Muscle layer of duodenum (tissue), 2 donors: ENCODE results near the gene TREH.
"Not testable (repeated sequence)": the region's sequence is repeated elsewhere in the genome, so short reads cannot be mapped to it uniquely, and the experiment has no call there.

Source experiments
- H3K27ac ChIP-seq: one replicate; pipeline ENCODE4 v1.7.0; 2013; ENCODE audit warnings: mild to moderate bottlenecking, low read length
- H3K27me3 ChIP-seq: one replicate; pipeline ENCODE4 v1.7.0; 2013; ENCODE audit warnings: low read depth, mild to moderate bottlenecking, control low read depth, low read length
- H3K36me3 ChIP-seq, 2 donors: one replicate each; pipeline ENCODE4 v1.7.0; 2013; ENCODE audit warnings: low read length in 2 of 2, control low read depth in 1 of 2, mild to moderate bottlenecking in 1 of 2; ENCODE audit not compliant: insufficient read depth in 2 of 2, control insufficient read depth in 1 of 2
- H3K4me1 ChIP-seq, 2 donors: one replicate each; pipeline ENCODE4 v1.7.0; 2013; ENCODE audit warnings: low read length in 2 of 2, mild to moderate bottlenecking in 2 of 2, control low read depth in 1 of 2, moderate library complexity in 1 of 2; ENCODE audit not compliant: insufficient read depth in 2 of 2, control insufficient read depth in 1 of 2
- H3K4me3 ChIP-seq, 2 donors: one replicate each; pipeline ENCODE4 v1.7.0; 2013; ENCODE audit warnings: low read length in 2 of 2, low read depth in 1 of 2, mild to moderate bottlenecking in 1 of 2
- H3K9me3 ChIP-seq, 2 donors: one replicate each; pipeline ENCODE4 v1.7.0; 2013; ENCODE audit warnings: low read length in 2 of 2, control low read depth in 1 of 2, mild to moderate bottlenecking in 1 of 2; ENCODE audit not compliant: control insufficient read depth in 1 of 2
- donor health status: healthy.

Gene TREH

DNA sequence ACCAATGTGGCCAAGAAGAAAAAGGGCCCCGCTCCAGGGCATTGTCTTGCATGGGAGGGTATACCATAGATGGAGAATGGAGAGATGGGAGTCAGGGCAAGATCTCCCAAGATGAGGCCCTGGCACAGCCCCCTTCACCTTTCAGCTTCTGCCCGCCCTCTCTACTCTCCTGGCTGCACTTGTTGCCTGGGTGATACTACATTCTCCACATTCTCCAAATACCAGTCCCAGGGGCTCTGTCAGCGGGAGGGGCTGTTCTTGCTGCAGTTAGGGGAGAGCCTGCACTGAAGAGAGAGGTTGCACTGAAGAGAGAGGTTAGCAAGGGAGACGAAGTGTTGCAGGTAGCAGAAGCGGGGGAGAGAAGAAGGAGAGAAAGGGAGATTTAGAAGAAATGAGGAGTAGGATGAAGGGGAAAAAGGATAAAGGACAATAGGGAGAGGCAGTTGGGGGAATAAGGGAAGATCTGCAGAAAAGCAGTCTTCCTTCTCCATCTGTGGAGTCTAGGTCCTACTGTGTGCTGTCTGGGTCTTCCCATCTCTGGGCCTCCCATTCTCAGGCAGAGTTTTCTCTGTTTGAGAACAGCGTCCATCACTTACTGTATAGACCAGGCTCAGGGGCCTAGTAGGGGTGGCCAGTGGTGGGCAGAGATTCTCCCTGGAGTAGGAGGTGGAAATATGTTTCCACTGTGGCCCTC, 64.0 kb downstream of the TREH start:
- no peaks in the 10 kb centered on the region for H3K9me3 ChIP-seq
- peaks cover 26 to 54% of the 10 kb centered on the region in 2 donors for H3K36me3 ChIP-seq
- H3K27me3 ChIP-seq, result no peaks in the 10 kb centered on the region
- H3K27ac ChIP-seq, result no peak overlapping the region
- H3K4me1 ChIP-seq, result peaks cover 18 to 66% of the 10 kb centered on the region in 2 donors
- H3K4me3 ChIP-seq, result no peak overlapping the region

DNA sequence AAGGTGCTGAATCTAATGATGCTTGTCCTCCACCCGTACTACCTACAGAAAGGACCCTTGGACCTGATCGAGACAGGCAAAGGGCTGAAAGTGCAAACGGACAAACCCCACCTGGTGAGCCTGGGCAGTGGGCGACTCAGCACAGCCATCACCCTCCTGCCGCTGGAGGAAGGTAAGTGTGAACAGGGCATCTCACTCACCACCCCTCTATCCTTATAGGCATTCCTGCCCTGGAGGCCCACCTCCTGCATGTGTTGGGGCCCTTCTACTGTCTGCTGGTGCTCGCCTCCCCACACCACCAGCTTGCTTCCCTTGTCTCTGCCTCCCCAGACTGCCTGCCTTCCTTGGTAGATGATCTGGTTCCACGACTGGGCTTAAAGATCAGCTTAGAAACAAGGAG, 64.9 kb downstream of the TREH start:
- no peaks in the 10 kb centered on the region for H3K27me3 ChIP-seq
- H3K27ac ChIP-seq, result no peak overlapping the region
- peaks cover 17 to 64% of the 10 kb centered on the region in 2 donors for H3K4me1 ChIP-seq
- peaks cover 26 to 47% of the 10 kb centered on the region in 2 donors for H3K36me3 ChIP-seq
- H3K9me3 ChIP-seq, result no peaks in the 10 kb centered on the region
- no peak overlapping the region for H3K4me3 ChIP-seq

DNA sequence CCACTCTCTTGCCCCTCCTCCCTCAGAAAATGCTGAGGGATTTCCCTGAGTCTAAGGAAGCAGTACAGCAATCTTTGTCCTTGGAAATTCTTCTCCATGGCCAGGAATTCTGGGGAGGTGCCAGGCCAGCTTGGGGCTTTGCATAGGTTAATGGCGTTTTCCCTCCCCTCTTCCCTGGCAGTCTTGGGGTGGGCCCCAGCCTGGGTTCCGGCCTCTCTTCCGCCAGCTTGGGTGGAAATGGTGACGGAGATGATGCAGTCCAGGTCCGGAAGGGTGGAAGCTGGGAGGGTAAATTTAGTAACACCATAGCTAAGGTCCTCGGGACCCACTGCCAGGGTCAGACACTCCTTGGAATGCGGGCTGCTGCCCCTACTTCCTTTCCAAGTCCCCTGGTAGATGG, 67.1 kb downstream of the TREH start:
- Histone ChIP-seq H3K27me3 (no peaks in the 10 kb centered on the region), H3K9me3 (no peaks in the 10 kb centered on the region), H3K27ac (peak overlapping the region; percentile 24), H3K4me1 (peaks cover 3 to 47% of the 10 kb centered on the region in 2 donors), H3K36me3 (peaks cover 26 to 36% of the 10 kb centered on the region in 2 donors), H3K4me3 (no peak overlapping the region)

DNA sequence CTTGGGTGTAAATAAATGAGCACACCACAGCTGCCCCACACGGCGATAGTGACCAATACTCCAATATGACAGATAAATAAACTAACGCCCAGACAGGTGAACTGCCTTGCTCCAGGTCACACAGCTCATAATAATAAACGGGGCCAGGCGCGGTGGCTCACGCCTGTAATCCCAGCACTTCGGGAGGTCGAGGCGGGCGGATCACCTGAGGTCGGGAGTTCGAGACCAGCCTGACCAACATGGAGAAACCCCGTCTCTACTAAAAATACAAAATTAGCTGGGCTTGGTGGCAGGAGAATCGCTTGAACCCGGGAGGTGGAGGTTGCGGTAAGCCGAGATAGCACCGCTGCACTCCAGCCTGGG, 68.0 kb downstream of the TREH start:
- Histone ChIP-seq H3K36me3 (peaks cover 25 to 31% of the 10 kb centered on the region in 2 donors), H3K4me1 (peaks cover 8 to 51% of the 10 kb centered on the region in 2 donors), H3K4me3 (peak overlapping the region; percentile 42 to 60)
- not testable (repeated sequence) for H3K27ac ChIP-seq, H3K9me3 ChIP-seq, H3K27me3 ChIP-seq

DNA sequence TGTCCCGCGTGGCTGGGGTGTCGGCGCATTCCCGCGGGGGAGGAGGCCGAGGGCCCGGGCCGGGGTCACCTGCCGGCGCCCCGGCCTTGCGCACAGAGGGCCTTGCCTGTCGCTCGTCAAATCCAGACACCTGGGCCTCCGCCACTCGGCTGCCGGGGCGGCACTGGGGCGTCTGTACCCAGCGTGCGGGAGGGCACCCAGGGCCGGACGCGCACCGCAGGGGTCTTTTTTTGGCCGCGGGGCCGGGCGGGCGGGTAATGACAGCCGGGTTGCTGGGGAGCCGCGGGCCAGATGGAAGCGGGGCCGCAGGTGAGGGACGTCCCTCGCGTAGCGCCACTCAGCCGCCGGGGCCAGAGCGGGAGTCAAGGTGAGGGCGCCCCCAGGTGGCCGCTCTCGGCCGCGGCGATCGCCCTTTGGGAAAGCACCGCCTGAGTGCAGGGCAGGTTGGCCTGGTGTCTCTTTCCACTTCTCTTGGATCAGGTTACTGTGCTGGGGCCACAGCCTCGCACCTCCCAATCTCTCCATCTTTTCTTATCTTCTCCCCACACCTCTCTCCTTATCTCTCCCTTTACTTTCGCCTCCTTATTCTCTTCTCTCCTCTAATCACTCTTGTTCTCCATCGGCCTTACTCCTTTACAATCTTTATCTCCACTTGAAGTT, 68.5 kb downstream of the TREH start:
- Histone ChIP-seq H3K36me3 (peaks cover 20 to 26% of the 10 kb centered on the region in 2 donors), H3K9me3 (no peaks in the 10 kb centered on the region), H3K27ac (no peak overlapping the region), H3K27me3 (no peaks in the 10 kb centered on the region), H3K4me3 (peak overlapping the region; percentile 56 to 60), H3K4me1 (peaks cover 11 to 51% of the 10 kb centered on the region in 2 donors)

DNA sequence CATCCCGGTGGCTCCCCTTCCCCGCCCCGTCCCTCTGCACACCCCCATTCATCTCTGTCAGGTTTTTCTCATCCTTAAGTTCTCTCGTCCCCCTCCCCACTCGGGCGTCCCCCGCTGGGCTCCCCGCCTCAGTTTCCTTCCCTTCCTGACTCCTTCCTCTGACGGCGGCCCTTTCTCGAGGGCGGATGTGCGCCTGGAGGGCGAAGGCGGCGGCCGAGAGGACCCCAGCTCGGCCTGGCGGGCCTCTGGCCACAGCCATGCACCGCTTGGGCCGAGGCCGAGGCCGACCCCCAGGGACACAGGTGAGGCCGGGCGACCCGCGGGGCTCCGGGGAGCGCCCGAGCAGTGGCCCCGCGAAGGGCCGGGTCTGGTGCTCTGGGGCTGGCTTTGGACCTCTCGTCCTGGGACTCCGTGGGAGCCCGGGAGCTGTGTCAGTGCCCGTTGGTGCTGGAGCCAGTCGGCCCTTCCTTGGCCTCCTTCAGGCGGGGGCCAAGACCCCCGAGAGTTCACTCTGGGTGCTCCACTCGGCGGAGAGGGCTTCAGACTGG, 69.2 kb downstream of the TREH start:
- H3K4me3 ChIP-seq, result peak overlapping the region; percentile 56 to 60
- H3K9me3 ChIP-seq, result no peaks in the 10 kb centered on the region
- H3K27me3 ChIP-seq, result no peaks in the 10 kb centered on the region
- peaks cover 14 to 20% of the 10 kb centered on the region in 2 donors for H3K36me3 ChIP-seq
- peak overlapping the region; percentile 45 for H3K27ac ChIP-seq
- peaks cover 11 to 48% of the 10 kb centered on the region in 2 donors for H3K4me1 ChIP-seq

DNA sequence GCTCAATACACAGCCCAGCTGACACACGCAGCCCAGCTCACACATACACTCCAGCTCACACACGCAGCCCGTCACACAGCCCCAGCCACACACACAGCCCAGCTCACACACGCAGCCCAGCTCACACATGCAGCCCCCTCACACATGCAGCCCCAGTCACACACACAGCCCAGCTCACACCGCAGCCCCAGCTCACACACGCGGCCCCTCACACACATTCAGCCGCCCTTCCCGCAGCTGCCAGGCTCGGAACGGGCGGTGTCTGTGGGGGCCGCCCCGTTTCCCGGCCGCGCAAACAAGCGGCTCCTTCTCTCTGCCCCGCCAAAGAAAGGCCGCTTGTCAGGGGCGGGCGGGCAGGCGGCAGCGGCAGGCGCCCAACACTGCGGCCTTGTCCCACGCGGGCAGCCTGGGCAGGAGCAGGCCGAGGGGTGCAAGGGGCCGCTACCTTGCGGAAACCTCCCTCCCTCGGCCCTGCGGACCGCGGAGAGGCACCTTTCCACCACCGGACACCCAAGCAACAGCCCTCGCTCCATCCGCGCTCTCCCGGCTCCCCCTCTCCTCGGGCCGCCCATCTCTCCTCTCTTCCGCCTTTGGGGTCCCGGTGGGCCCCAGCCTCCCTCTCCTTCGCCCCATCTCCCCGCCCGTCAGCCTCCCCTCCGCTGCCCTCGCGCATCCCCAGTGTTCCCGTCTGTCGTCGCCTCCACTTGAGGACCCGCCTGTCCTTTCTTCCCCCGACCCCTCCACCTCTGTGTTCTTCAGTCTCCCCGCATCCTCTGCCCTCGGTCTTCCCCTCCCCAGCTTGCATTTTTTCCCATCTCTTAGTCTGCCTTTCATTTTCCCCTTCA, 69.8 kb downstream of the TREH start:
- Histone ChIP-seq H3K4me3 (peak overlapping the region; percentile 56 to 60), H3K4me1 (peaks cover 16 to 53% of the 10 kb centered on the region in 2 donors), H3K27me3 (no peaks in the 10 kb centered on the region), H3K9me3 (no peaks in the 10 kb centered on the region), H3K27ac (peak overlapping the region; percentile 45), H3K36me3 (peaks cover 11 to 17% of the 10 kb centered on the region in 2 donors)

DNA sequence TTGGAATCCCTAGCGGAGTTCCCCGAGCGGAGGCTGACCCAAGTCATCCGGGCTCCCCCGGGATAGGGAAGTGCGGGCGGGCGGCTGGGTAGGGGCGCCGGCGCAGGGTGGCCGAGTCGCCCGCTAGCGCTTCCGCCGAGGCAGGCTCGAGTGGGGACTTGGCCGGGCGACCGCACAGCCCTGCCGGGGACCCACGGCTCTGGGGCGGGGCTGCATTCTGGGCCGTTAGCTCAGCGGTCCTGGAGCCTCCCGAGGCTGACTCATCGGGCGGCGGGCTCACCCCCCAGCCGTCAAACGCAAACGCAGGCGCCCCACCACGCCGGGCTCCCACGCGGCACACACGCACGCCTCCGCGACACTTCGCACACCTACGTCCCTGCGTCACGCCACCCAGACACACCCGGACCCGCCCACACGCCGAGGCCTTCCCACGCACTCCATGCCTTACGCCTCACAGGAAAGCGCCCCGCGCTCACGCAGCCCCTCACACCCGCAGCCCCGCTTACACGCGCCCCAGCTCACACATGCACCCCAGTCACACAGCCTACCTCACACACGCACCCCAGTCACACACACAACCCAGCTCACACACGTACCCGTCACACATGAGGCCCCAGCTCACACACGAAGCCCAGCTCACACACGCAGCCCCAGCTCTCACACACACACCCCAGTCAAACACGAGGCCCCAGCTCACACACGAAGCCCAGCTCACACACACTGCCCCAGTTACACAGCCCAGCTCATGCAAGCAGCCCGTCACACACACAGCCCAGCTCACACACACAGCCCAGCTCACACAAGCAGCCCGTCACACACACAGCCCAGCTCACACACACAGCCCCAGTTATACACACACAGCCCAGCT, 70.9 kb downstream of the TREH start:
- Histone ChIP-seq H3K4me1 (peaks cover 22 to 55% of the 10 kb centered on the region in 2 donors), H3K9me3 (no peaks in the 10 kb centered on the region), H3K4me3 (peak overlapping the region; percentile 59 to 60), H3K27ac (peak overlapping the region; percentile 80), H3K36me3 (peaks cover under 1 to 7% of the 10 kb centered on the region in 2 donors), H3K27me3 (no peaks in the 10 kb centered on the region)

DNA sequence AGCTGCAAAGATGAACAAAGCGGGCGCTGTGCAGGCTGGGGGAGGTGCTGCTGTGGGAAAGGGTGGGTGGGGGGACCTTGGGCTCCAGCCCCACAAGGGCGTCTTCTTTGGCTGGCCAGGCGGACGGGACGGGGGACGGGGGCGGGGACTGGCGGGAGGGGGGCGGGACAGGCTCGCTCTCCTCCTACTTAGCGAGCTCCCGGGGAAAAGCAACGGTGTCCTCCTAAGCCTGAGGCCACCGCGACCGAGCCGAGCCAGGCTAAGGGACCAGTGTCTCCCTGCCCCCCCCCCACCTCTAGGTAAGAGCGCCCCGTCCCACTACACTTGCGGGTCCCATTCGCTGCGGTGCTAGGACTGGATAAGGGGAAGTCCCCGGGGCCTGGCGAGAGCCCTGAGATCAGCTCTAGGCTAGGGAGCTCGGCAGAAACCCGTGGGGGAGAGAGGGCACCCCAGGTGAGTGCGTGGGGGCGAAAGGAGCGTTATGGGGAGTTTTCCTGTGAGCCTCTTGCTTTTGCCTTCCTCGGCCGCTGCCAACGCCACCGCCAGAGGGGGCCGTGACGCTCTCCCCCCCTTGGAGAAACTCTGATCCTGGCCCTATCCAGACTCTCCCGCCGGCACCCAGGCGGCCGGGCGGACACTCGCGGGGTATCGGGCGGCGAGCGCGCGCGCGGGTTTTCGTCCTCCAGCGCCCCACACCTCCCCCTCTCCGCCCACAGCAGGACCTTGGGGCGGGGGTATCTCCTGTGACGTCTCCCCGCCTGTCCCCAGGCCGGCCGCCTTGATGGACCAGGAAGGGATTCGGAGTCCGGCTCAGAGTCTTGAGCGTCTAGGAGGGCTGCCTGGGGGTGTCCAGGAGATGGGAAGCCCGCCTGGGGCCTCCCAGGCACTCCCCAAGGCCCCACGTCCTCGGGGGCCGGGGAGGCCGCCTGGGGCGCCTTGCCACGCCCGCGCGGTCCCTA, 71.8 kb downstream of the TREH start, which contains the start of gene PHLDB1:
Gene PHLDB1, plus strand, starts transcription at position 215 of the 959 bp plus-strand sequence. CDS start 6,222 bp downstream, outside the sequence.
- Histone ChIP-seq H3K4me1 (peaks cover 22 to 53% of the 10 kb centered on the region in 2 donors), H3K27ac (peak within 1 kb of the TSS; percentile 80), H3K36me3 (peaks cover 0 to 13% of the 10 kb centered on the region in 2 donors), H3K27me3 (no peaks in the 10 kb centered on the region), H3K4me3 (peak within 1 kb of the TSS; percentile 59 to 60), H3K9me3 (no peaks in the 10 kb centered on the region)
